Activated B cell treated with CpG ODN at 0.5 μM for 24 hours (primary cell): Measurements from ENCODE around the gene RADIL. TPM values are rescaled to one million over a fixed set of nuclear protein-coding genes. Genes with fewer than 3 reads are reported as not detected.

ENCODE experiments used
- ATAC-seq: fragments of 200-7000 bp; cut with Tn5 transposase; one replicate; pipeline ENCODE4 v1.10.0; 2021; ENCODE audit warnings: low read depth, mild to moderate bottlenecking, moderate library complexity
- CTCF ChIA-PET: fragments of 350-600 bp; sonication (Branson Sonifier 250); formaldehyde crosslinking; loops from one replicate; lab custom pipeline; 2021; ENCODE audit warnings: antibody characterized with exemption; lab: Charles Lee
- POLR2A ChIA-PET: fragments of 350-600 bp; sonication (Branson Sonifier 250); formaldehyde crosslinking; loops from one replicate; lab custom pipeline; 2021; ENCODE audit warnings: antibody characterized with exemption; lab: Charles Lee
- DNase-seq: peaks from one replicate; pipeline ENCODE4 v3.0.0; 2022
- H3K27ac Mint-ChIP-seq: one replicate; pipeline ENCODE4 v1.8.0; 2020; ENCODE audit warnings: mixed read lengths
- H3K27me3 Mint-ChIP-seq: one replicate; pipeline ENCODE4 v1.8.0; 2021; ENCODE audit warnings: mixed read lengths
- H3K36me3 Mint-ChIP-seq: one replicate; pipeline ENCODE4 v1.8.0; 2021; ENCODE audit warnings: low read depth, mixed read lengths
- H3K4me1 Mint-ChIP-seq: one replicate; pipeline ENCODE4 v1.8.0; 2021; ENCODE audit warnings: mixed read lengths
- H3K4me3 Mint-ChIP-seq: one replicate; pipeline ENCODE4 v1.8.0; 2020; ENCODE audit warnings: mild to moderate bottlenecking, mixed read lengths
- H3K9me3 Mint-ChIP-seq: one replicate; pipeline ENCODE4 v1.8.0; 2020; ENCODE audit warnings: mixed read lengths
- CTCF ChIP-seq: fragments of 200-600 bp; IDR thresholded peaks from one replicate; pipeline ENCODE4 v1.8.0; 2022; ENCODE audit warnings: antibody characterized with exemption, mild to moderate bottlenecking
- intact Hi-C: fragments of 100-400 bp; cut with micrococcal nuclease; formaldehyde crosslinking; loops from one replicate; pipeline ENCODE4 v1.15.1; 2024
- total RNA-seq: library from RNA; stranded (reverse); gene quantifications from 2 replicates; pipeline ENCODE4 v1.2.3, GENCODE V29; 2022

Gene RADIL
- total RNA-seq, 1 donor from 2014 or later = not detected

GRCh38 chr7:4762121-4763055 is 121.1 kb downstream of the RADIL start:
- no peak overlapping the region for H3K27ac Mint-ChIP-seq
- ChIA-PET CTCF (no interaction called here), POLR2A (no interaction called here)
- no peak overlapping the region for H3K4me3 Mint-ChIP-seq
- no peak for TF ChIP-seq CTCF
- intact Hi-C loops = no loop called here
- no peaks in the 10 kb centered on the region for H3K9me3 Mint-ChIP-seq
- no peaks in the 10 kb centered on the region for H3K4me1 Mint-ChIP-seq
- no peaks in the 10 kb centered on the region for H3K27me3 Mint-ChIP-seq
- DNase-seq (no peak), ATAC-seq (no peak)
- peaks cover 64% of the 10 kb centered on the region for H3K36me3 Mint-ChIP-seq

- Mint-ChIP-seq H3K4me3 (no peak overlapping the region), H3K9me3 (no peaks in the 10 kb centered on the region), H3K27ac (no peak overlapping the region), H3K36me3 (peaks cover 71% of the 10 kb centered on the region), H3K27me3 (no peaks in the 10 kb centered on the region), H3K4me1 (no peaks in the 10 kb centered on the region)
- no peak for DNase-seq
- intact Hi-C loops = no loop called here
- POLR2A ChIA-PET = interaction anchor here (0.5 to 0.6 kb wide), 2 partner anchors 12 to 1899 kb away, joined by 3 read pairs; no protein-coding TSS in a partner anchor
- ATAC-seq = no peak
- no peak for TF ChIP-seq CTCF
- CTCF ChIA-PET = no interaction called here
Observed at GRCh38 chr7:4760952-4761351, 122.6 kb downstream of the RADIL start.

- ATAC-seq = no peak
- no peak for DNase-seq
- no peaks in the 10 kb centered on the region for H3K27me3 Mint-ChIP-seq
- intact Hi-C loops = no loop called here
- H3K9me3 Mint-ChIP-seq = no peaks in the 10 kb centered on the region
- peaks cover 77% of the 10 kb centered on the region for H3K36me3 Mint-ChIP-seq
- no peak overlapping the region for H3K4me3 Mint-ChIP-seq
- CTCF ChIA-PET = no interaction called here
- POLR2A ChIA-PET = interaction anchor here (1.4 kb wide), 1 partner anchor 17 kb away, joined by 4 read pairs; the partner anchor contains the start of gene AP5Z1
- TF ChIP-seq CTCF = no peak
- no peaks in the 10 kb centered on the region for H3K4me1 Mint-ChIP-seq
- H3K27ac Mint-ChIP-seq = no peak overlapping the region
Observed at GRCh38 chr7:4759211-4759610, 124.3 kb downstream of the RADIL start.

GRCh38 chr7:4758791-4759190 is 124.7 kb downstream of the RADIL start:
- Mint-ChIP-seq H3K27me3 (no peaks in the 10 kb centered on the region), H3K27ac (no peak overlapping the region), H3K4me3 (no peak overlapping the region), H3K4me1 (peaks cover 2% of the 10 kb centered on the region), H3K36me3 (peaks cover 73% of the 10 kb centered on the region), H3K9me3 (no peaks in the 10 kb centered on the region)
- POLR2A ChIA-PET = no interaction called here
- CTCF ChIA-PET = no interaction called here
- ATAC-seq (no peak), DNase-seq (no peak)
- no peak for TF ChIP-seq CTCF
- intact Hi-C loops = no loop called here

- Mint-ChIP-seq H3K4me3 (no peak overlapping the region), H3K27me3 (no peaks in the 10 kb centered on the region), H3K9me3 (no peaks in the 10 kb centered on the region), H3K4me1 (peaks cover 6% of the 10 kb centered on the region), H3K27ac (no peak overlapping the region), H3K36me3 (peaks cover 69% of the 10 kb centered on the region)
- intact Hi-C loops = no loop called here
- ATAC-seq = no peak
- POLR2A ChIA-PET = interaction anchor here (1.0 to 1.2 kb wide), 2 partner anchors 17 to 117 kb away, joined by 3 to 4 read pairs; partner anchors contain the start of gene AP5Z1
- CTCF ChIA-PET = interaction anchor here (1.1 kb wide), 1 partner anchor 66 kb away, joined by 3 read pairs; no protein-coding TSS in a partner anchor
- DNase-seq = no peak
- no peak for TF ChIP-seq CTCF
Observed at GRCh38 chr7:4758111-4758510, 125.4 kb downstream of the RADIL start.
